ENCODE measurements around the gene STAT5B.
A peak's percentile ranks its signal among the peaks of the same experiment; 100 is the strongest.
"Not testable (repeated sequence)": the region's sequence is repeated elsewhere in the genome, so short reads cannot be mapped to it uniquely, and the experiment has no call there.

STAT5B gene

DNA sequence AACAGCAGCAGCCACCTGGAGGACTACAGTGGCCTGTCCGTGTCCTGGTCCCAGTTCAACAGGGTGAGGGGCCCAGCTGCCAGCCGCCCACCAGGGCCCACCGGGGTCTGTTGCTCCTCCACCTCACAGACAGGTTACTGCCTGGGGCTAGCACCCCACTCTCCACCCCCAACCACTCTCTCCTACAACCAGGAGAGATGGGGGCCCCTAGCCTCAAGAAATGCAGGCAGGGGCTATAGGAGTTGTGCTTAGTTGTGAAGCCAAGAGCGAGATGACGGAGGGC lies 30.1 kb upstream of the STAT5B start:
- DNase-seq (ENCODE audit: low read depth in 2 of 2, low spot score in 1 of 2), result no peak

DNA sequence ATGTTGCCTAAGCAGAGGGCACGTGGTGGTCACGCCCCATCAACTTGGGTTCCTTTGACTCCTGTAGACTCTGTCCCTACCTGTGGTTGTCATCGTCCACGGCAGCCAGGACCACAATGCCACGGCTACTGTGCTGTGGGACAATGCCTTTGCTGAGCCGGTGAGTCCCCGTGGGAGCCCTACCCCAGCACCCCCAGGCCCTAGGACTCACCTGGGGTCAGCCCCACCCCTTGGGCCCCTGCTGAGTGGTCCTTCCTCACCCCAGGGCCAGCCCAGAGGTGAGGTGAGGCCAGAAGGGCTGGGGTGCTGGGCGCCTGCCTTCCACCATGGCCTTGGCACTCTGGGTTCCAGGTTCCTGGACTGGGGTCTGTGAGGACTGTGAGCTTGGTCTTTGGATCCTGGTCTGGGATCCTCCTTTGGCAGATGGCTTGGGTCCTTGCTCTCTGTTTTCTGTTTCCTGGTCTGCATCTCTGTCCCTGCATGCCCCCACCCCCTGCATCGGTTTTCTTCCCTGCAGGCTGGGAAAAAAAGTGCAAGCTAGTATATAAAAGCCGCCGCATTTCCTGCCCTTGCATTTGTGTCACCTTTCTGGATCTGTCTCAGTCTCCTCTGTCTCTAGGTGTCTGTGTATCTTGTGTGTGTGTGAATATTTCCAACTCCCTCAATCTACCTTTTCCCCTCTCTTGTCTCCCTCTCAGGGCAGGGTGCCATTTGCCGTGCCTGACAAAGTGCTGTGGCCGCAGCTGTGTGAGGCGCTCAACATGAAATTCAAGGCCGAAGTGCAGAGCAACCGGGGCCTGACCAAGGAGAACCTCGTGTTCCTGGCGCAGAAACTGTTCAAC lies 29.6 kb upstream of the STAT5B start:
- DNase-seq (ENCODE audit: low read depth in 2 of 2, low spot score in 1 of 2), result no peak

DNA sequence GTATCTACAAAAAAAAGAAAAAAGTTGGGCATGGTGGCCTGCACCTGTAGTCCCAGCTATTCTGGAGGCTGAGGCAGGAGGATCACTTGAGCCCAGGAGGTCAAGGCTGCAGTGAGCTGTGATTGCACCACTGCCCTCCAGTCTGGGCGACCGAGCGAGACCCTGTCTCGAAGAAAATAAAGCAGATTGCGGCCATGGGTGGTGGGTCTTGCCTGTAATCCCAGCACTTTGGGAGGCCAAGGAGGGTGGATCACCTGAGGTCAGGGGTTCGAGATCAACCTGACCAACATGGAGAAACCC lies 28.8 kb upstream of the STAT5B start:
- DNase-seq (ENCODE audit: low read depth in 2 of 2, low spot score in 1 of 2), result not testable (repeated sequence)

DNA sequence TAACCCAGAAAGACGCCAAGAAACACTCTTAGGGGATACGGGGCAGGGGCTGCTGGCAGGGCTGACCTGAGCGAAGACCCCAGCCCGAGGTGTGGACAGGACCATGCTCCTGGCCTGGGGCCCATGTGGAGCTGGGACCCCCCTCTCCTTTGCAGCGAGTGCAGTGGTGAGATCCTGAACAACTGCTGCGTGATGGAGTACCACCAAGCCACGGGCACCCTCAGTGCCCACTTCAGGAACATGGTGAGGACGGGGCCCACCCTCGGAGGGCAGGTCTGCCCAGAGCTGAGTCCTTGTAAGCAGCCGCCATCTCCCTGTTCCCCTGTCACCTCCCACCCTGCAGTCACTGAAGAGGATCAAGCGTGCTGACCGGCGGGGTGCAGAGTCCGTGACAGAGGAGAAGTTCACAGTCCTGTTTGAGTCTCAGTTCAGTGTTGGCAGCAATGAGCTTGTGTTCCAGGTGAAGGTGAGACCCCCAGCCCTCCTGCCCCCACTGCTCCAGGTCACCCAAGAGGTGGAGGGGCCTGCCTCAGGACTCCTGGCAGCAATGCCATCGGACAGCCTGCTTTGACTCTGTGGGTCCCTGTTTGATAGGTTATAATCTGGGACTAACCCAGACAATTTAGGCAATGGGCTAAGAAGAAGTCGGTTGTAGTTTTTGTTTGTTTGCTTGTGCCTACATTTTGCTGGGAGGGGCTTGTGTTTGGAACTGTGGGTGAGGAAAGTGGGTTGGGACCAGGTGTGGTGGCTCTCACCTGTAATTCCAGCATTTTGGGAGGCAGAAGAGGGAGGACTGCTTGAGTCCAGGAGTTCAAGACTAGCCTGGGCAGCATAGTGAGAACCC lies 28.2 kb upstream of the STAT5B start:
- no peak for DNase-seq (ENCODE audit: low read depth in 2 of 2, low spot score in 1 of 2)

DNA sequence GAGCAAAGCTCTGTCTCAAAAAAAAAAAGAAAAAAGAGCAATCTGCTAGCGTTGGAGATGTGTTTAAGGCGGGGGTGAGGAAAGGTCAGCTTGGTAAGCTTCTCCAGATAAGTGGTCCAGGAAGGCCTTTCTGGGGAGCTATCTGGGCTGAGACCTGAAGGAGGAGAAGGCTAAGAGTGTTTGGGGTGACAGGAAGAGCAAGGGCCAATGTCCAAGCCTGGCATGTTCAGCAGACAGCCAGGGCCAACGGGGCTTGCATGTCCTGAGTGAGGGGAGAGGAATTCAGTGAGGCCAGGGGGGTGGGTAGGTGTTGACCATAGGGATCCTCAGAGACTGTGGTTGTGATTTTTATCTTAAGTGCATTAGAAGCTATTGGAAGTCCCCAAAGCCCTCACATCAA lies 27.5 kb upstream of the STAT5B start:
- no peak for DNase-seq (ENCODE audit: low read depth in 2 of 2, low spot score in 1 of 2)

DNA sequence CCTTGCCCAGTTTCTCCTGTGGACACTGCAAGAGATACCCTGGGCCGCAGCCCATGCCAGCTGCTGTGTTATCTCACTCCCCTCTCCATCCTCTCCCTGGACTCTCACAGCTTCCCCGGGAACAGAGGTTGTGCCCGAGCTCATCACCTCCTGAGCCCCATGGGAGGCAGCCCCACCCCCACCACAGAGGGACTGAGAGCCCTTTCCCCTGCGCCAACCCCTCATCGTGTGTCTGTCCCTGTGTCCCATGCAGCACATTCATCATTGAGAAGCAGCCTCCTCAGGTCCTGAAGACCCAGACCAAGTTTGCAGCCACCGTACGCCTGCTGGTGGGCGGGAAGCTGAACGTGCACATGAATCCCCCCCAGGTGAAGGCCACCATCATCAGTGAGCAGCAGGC lies 24.8 kb upstream of the STAT5B start:
- DNase-seq (ENCODE audit: low read depth in 2 of 2, low spot score in 1 of 2), result no peak

DNA sequence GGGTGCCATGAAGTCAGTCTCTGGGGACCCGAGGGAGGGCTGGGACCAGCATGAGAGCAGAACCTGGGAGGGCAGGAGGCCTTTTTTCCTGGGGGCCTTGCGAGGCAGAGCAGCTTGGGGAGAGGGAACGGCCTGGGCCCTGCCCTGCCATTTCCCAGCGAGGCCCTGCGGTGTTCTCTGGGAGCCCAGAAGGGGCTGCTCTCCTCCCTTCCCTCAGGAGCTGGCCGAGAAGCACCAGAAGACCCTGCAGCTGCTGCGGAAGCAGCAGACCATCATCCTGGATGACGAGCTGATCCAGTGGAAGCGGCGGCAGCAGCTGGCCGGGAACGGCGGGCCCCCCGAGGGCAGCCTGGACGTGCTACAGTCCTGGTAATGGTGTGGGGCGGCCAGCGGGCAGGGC lies 23.7 kb upstream of the STAT5B start:
- not testable (repeated sequence) for DNase-seq (ENCODE audit: low read depth in 2 of 2, low spot score in 1 of 2)

DNA sequence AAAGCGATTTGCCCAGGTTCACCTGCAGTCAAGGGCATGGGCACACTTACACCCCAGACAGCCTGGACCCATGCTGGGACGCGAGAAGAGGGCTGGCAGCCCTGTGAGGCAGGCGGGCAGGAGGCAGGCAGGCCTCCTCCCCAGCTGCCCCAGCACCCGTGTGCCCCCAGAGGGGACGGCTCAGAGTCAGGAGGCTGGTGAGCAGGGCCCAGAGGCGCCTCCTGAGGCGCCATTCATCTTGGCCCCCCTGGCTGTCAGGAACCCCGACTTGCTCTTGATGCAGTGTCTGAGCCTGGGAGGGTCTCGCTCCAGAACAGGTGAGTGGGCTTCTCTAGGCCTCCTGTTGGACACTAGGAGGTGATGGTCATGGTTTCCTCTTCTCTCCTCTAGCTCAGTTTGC lies 23.2 kb upstream of the STAT5B start:
- DNase-seq (ENCODE audit: low read depth in 2 of 2, low spot score in 1 of 2), result not testable (repeated sequence)

DNA sequence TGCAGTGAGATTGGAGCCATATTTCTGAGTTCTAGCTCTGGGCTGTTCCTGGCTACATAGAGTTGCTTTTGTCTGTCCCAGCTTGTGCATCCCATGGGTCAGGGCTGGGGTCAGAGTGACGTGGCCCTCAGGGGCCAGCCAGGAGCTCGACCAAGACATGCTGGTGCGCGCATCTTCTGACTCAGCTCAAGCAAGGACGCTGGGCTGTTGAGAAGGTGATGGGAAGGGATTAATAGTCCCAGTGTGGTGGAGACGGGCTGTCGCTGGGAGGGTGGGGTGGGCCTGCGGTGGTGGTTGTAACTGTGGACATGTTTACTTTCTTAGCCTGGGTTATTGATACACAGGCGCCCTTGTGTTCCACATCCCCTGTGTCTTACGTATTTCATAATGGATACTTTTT lies 21.6 kb upstream of the STAT5B start:
- not testable (repeated sequence) for DNase-seq (ENCODE audit: low read depth in 2 of 2, low spot score in 1 of 2)

DNA sequence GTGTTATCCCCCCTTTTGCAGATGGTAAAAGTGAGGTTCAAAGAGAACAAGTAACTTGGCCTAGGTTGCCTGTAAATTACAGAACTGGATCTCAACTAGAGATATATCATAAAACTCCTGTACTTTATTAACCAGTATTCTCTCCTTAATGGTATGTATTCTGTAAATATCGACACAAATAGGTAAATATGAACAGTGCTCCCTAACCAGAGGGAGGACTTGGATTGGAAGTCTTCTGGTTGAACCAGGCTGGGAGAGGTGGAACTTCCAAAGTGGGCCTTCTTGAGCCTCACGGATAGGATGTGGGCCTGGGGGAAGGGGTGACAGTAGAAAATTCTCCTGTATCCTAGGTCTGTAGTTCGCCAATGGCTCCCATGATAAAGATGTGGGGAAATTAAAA lies 19.8 kb upstream of the STAT5B start:
- no peak for DNase-seq (ENCODE audit: low read depth in 2 of 2, low spot score in 1 of 2)

DNA sequence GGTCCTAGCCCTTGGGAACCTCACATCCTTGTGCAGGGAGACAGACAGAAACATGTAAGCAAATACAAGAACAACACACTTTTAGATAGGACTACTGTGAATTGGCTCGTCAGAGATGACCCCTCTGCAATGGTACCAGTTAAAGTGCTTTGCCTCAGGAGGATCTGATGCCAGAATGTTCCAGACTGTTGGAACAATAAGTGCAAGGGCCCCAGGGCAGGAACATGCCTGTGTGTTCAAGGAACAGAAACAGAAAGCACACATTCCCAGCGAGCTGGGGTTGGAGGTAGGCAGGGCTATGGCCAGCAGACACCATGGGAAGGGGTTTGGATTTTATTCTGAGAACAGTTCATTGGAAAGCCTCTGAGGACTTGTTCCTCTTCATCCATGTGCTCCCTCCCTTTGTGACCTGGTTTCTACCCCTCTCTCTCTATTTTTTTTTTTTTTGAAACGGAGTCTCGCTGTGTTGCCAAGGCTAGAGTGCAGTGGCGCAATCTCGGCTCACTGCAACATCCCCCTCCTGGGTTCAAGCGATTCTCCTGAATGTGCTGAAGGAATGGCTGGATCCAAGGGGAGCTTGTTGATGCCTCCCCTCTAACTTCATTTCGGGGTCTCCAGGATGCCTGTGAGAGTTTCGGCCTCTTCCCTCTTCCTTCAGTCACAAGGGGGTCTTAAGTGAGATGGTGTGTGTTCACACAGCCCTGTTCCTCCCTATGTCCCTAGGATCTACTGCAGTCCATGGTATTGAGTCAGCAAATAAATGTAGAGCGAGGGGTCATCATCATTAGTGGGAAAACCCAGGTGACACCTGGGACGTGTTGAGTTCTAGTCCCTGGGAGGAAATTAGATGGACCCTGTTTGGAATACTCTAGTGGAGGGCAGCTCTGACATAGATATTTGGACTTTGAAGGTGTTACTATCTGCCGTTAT lies 18.5 kb upstream of the STAT5B start:
- no peak for DNase-seq (ENCODE audit: low read depth in 2 of 2, low spot score in 1 of 2)

DNA sequence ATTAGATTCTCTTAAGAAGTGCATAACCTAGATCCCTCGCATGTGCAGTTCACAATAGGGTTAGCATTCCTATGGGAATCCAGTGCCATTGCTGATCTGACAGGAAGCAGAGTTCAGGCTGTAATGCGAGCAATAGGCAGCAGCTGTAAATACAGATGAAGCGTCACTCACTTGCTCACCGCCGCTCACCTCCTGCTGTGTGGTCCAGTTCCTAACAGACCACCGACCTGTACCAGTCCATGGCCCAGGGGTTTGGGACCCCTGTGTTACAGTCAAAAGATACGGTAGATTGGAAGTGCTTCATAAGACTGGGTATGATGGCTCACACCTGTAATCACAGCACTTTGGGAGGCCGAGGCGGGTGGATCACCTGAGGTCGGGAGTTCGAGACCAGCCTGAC lies 14.9 kb upstream of the STAT5B start:
- no peak for DNase-seq (ENCODE audit: low read depth in 2 of 2, low spot score in 1 of 2)

DNA sequence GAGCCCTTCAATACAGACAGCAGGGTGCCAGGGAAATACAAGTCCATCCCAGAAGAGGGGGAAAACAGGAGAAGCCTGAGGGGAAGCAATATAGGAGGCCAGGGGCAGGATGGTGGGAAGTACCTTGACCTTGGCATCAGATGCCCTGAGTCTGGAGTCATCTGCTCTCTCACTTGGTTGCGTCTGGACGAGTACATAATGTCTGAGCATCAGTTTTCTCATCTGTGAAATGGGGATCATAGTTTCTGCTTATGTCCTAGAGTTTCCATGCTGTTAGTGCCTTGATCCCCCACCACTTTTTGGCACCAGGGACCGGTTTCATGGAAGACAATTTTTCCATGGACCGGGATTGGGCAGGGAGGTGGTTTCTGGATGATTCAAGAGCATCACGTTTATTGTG lies 14.4 kb upstream of the STAT5B start:
- no peak for DNase-seq (ENCODE audit: low read depth in 2 of 2, low spot score in 1 of 2)

DNA sequence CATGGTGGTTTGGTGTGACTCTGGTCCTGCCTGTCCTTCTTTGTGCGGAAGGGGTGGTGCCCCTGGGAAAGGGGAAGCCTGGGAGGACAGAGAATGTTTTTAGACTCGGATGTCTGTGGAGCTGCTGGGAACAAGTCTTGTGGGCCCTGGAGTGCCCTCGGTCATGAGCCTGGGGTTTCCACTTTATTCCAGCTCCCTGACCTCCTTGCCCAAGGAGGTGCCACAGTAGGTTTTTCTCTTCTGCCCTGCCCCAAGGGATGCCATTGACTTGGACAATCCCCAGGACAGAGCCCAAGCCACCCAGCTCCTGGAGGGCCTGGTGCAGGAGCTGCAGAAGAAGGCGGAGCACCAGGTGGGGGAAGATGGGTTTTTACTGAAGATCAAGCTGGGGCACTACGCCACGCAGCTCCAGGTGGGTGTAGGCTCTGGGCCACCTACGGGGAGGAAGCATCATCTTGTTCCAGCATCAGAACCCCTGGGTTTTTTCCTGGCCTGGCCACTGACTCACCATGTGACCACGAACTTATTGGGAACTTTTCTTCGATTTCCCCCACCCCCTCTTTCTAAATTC lies 13.5 kb upstream of the STAT5B start:
- peak; percentile 60 to 80 for DNase-seq (ENCODE audit: low read depth in 2 of 2, low spot score in 1 of 2)

DNA sequence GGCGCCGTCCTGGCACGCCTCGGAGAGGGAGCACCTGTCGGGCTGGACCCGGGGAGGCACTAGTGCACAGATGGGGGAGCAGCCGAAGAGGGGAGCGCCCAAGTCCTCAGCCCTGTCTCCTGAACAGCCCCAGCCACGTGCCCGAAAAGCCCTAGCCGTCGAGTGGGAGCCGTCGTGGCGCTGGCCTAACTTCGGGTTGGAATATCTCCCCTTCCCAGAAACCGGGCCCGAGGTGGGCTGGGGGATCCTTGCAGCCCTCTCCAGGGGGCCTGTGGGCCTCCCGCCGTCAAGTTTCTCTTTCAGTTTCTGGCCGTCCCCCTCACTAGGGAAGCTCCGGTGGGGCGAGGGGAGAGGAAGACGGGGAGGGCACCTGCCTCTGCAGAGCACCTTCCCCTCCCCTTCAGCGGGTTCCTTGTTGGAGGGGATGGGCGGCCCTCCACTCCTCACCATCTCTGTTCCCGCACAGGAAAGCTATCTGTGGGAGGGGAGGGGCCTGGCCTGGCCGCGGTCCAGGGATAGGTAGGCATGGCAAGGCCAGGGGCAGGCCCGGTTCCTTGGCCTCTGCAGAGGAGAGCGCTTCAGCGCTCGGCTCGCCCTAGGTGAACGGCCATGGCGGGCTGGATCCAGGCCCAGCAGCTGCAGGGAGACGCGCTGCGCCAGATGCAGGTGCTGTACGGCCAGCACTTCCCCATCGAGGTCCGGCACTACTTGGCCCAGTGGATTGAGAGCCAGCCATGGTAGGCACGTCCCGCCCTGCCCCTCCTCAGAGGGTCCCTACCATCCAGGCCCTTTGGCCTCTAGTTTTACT lies 12.8 kb upstream of the STAT5B start:
- peak; percentile 43 to 52 for DNase-seq (ENCODE audit: low read depth in 2 of 2, low spot score in 1 of 2)

DNA sequence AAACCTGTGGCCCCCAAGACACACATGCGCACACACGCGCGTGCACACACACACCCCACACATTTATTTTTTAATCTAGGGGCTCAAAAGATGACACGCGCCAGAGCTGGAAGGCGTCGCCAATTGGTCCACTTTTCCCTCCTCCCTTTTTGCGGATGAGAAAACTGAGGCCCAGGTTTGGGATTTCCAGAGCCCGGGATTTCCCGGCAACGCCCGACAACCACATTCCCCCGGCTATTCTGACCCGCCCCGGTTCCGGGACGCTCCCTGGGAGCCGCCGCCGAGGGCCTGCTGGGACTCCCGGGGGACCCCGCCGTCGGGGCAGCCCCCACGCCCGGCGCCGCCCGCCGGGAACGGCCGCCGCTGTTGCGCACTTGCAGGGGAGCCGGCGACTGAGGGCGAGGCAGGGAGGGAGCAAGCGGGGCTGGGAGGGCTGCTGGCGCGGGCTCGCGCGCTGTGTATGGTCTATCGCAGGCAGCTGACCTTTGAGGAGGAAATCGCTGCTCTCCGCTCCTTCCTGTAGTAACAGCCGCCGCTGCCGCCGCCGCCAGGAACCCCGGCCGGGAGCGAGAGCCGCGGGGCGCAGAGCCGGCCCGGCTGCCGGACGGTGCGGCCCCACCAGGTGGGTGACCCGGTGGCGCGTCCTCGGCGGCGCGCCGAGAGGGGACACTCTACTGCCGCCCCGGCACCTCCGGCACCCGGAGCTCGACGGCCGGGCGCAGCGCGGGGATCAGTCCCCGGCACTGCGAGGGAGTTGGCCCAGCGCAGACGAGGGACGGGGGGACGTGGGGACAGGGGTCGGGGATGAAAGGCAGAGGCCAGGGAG lies 12.0 kb upstream of the STAT5B start, which contains the start of gene STAT5A:
TSS of gene STAT5A (plus strand) at position 522 of the 826 bp plus-strand sequence. CDS start 914 bp downstream, outside the sequence.
- DNase-seq (ENCODE audit: low read depth in 2 of 2, low spot score in 1 of 2), result peak; percentile 28 to 65

DNA sequence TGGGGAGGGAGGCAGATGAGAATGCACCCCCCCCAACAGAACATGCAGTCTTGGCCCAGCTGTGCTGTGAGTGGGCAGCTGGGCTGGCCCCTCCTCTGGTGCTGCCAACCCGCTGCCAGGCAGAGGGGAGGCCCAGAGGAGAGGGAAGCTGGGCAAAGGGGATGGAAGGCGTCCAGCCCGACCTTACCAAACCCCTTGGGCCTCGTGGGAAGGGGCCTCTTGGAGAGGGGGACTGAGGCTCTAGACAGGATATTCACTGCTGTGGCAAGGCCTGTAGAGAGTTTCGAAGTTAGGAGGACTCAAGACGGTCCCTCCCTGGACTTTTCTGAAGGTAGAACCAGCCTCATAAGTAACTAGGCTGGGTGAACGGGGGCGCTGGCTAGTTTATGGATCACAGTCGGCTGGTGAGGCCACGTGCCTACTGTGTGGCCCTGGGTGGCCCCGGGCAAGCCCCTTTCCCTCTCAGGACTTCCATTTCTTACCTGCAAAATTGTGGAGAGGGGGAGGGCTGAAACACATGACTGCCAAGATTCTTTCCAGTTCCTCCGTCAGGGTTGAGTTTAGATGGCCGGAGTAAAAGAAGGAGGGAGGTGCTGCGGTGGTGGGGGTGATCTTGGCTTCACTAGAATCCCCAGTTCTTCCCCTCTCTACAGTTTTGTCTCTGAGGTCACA lies 11.2 kb upstream of the STAT5B start:
- DNase-seq (ENCODE audit: low read depth in 2 of 2, low spot score in 1 of 2), result peak in 1 of 2 donors; percentile 26

DNA sequence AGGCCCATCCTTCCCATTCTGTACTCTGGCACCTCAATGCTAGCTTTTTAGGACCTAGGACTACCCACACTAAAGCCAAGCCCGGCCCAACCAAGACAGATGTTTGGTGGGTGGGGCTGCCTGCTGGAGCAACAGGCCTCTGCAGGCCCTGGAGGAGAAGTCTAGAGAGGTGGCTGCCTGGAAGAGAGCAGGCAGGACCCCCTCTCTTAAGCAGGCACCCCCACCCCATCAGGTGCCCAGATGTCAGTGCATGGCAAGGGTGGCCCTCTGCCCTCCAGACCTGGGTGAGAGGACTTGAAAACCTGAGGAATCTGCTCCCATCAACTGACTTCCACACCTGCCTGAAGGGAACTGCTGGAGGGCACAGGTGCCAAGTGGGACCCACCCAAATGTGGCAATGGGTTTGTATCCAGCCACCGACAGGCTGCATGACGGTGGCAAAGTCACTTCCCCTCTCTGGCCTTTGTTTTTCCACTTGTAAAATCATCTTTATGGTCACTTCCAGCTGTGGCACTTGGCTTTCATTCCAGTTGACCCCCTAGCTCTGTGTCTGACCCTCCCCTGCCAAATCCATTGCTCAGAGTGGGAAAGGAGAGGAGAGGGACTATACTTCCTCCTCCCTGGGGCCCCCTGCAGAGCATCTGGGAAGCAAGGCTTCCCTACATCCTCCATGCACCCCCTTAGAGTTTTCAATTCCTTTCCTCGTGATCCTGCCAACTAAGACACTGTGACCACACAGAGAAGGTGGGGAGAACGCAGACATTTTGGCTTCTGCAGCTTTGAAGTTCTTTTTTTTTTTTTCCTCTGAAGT lies 10.4 kb upstream of the STAT5B start:
- DNase-seq (ENCODE audit: low read depth in 2 of 2, low spot score in 1 of 2), result no peak
